ENCODE results near the gene SHROOM3. TPM values are rescaled to one million over a fixed set of nuclear protein-coding genes. Genes with fewer than 3 reads are reported as not detected.

SHROOM3 gene
- total RNA-seq (2022; extraction: Qiagen RNA extraction) = 12.1 to 16.1 TPM (median 15.0 TPM) in 5 replicates

GRCh38 chr4:76434901-76435527, at the start of gene SHROOM3:
Gene SHROOM3 (plus strand): TSS chr4:76435229. CDS start chr4:76436053, 824 bp downstream.

GRCh38 chr4:76420762-76421581, 14.1 kb upstream of the SHROOM3 start, which contains the start of gene CCDC158:
Gene CCDC158 (minus strand): TSS chr4:76421141. CDS start chr4:76403207, 17,934 bp downstream.

Other genes with a start within 250 kb of the SHROOM3 start
- gene SCARB2, start 221.4 kb upstream of the SHROOM3 start, total RNA-seq (2022; extraction: Qiagen RNA extraction) = 42.3 to 57.2 TPM (median 48.3 TPM) in 5 replicates
- 0.10 to 0.21 TPM (median 0.15 TPM) in 5 replicates for gene FAM47E, start 183.5 kb upstream of the SHROOM3 start, total RNA-seq (2022; extraction: Qiagen RNA extraction)
- 10.8 to 13.4 TPM (median 12.3 TPM) in 5 replicates for gene STBD1, start 128.5 kb upstream of the SHROOM3 start, total RNA-seq (2022; extraction: Qiagen RNA extraction)
- not detected in 5 replicates for gene CCDC158, start 14.1 kb upstream of the SHROOM3 start, total RNA-seq (2022; extraction: Qiagen RNA extraction)